ENCODE data around the gene EFNA5. TPM values are rescaled to one million over a fixed set of nuclear protein-coding genes. Genes with fewer than 3 reads are reported as not detected.
"Not testable (repeated sequence)": the region's sequence is repeated elsewhere in the genome, so short reads cannot be mapped to it uniquely, and the experiment has no call there.

EFNA5 gene
- total RNA-seq, 1 donor from 2014 or later: 0.23 TPM

- intact Hi-C loops (cut with micrococcal nuclease): no loop called here
Observed at GRCh38 chr5:107469064-107469463, 201.7 kb downstream of the EFNA5 start.

GRCh38 chr5:107468276-107468675 is 202.5 kb downstream of the EFNA5 start:
- intact Hi-C loops (cut with micrococcal nuclease): no loop called here

- intact Hi-C loops (cut with micrococcal nuclease): no loop called here
Observed at GRCh38 chr5:107467137-107467932, 203.4 kb downstream of the EFNA5 start.

GRCh38 chr5:107466233-107466769 is 204.4 kb downstream of the EFNA5 start:
- intact Hi-C loops (cut with micrococcal nuclease): no loop called here

- intact Hi-C loops (cut with micrococcal nuclease): no loop called here
Observed at GRCh38 chr5:107464876-107465275, 205.9 kb downstream of the EFNA5 start.

GRCh38 chr5:107464416-107464815 is 206.3 kb downstream of the EFNA5 start:
- intact Hi-C loops (cut with micrococcal nuclease): no loop called here

- intact Hi-C loops (cut with micrococcal nuclease): no loop called here
Observed at GRCh38 chr5:107463731-107464130, 207.0 kb downstream of the EFNA5 start.

- intact Hi-C loops (cut with micrococcal nuclease): no loop called here
Observed at GRCh38 chr5:107461770-107462169, 209.0 kb downstream of the EFNA5 start.

GRCh38 chr5:107460789-107461188 is 209.9 kb downstream of the EFNA5 start:
- intact Hi-C loops (cut with micrococcal nuclease): no loop called here

- intact Hi-C loops (cut with micrococcal nuclease): no loop called here
Observed at GRCh38 chr5:107459605-107460004, 211.1 kb downstream of the EFNA5 start.

GRCh38 chr5:107458322-107458721 is 212.4 kb downstream of the EFNA5 start:
- intact Hi-C loops (cut with micrococcal nuclease): no loop called here

GRCh38 chr5:107457881-107458280 is 212.9 kb downstream of the EFNA5 start:
- intact Hi-C loops (cut with micrococcal nuclease): no loop called here

GRCh38 chr5:107457138-107457537 is 213.6 kb downstream of the EFNA5 start:
- intact Hi-C loops (cut with micrococcal nuclease): no loop called here

- intact Hi-C loops (cut with micrococcal nuclease): no loop called here
Observed at GRCh38 chr5:107456281-107456715, 214.4 kb downstream of the EFNA5 start.

- intact Hi-C loops (cut with micrococcal nuclease): no loop called here
Observed at GRCh38 chr5:107455111-107455544, 215.6 kb downstream of the EFNA5 start.

- intact Hi-C loops (cut with micrococcal nuclease): not testable (repeated sequence)
Observed at GRCh38 chr5:107451827-107452226, 218.9 kb downstream of the EFNA5 start.

- intact Hi-C loops (cut with micrococcal nuclease): no loop called here
Observed at GRCh38 chr5:107451028-107451427, 219.7 kb downstream of the EFNA5 start.

- intact Hi-C loops (cut with micrococcal nuclease): no loop called here
Observed at GRCh38 chr5:107450531-107450930, 220.2 kb downstream of the EFNA5 start.

- intact Hi-C loops (cut with micrococcal nuclease): no loop called here
Observed at GRCh38 chr5:107449369-107449768, 221.4 kb downstream of the EFNA5 start.

GRCh38 chr5:107447587-107447986 is 223.2 kb downstream of the EFNA5 start:
- intact Hi-C loops (cut with micrococcal nuclease): no loop called here

- intact Hi-C loops (cut with micrococcal nuclease): no loop called here
Observed at GRCh38 chr5:107446972-107447371, 223.8 kb downstream of the EFNA5 start.

GRCh38 chr5:107444300-107444699 is 226.4 kb downstream of the EFNA5 start:
- intact Hi-C loops (cut with micrococcal nuclease): no loop called here

- intact Hi-C loops (cut with micrococcal nuclease): no loop called here
Observed at GRCh38 chr5:107443897-107444296, 226.8 kb downstream of the EFNA5 start.

Measured in T-helper 2 cell treated with Interferon-gamma antibody and Interleukin-4, amounts not matched to agents 100 ng/mL and 5 ng/mL, for 36 hours (primary cell).